HCT116 (cell line): ENCODE data around the gene RNASEH2B. TPM values are rescaled to one million over a fixed set of nuclear protein-coding genes. Genes with fewer than 3 reads are reported as not detected.

Source experiments
- ATAC-seq: fragments of 200-7000 bp; cut with Tn5 transposase; 2 replicates; pipeline ENCODE4 v1.9.1; 2020; ENCODE audit warnings: mild to moderate bottlenecking, moderate library complexity
- BruUV-seq: library from RNA; stranded (reverse); fragments of 400-500 nt; replicated peaks from 2 replicates; lab custom pipeline; 2021; lab: Mats Ljungman, UMichigan
- CTCF ChIA-PET: fragments of 300-600 bp; sonication (Branson Sonifier 250); formaldehyde crosslinking; loops from one replicate; lab custom pipeline; 2021; ENCODE audit warnings: antibody characterized with exemption; lab: Charles Lee
- POLR2A ChIA-PET: fragments of 300-600, 350-600 bp; sonication (Branson Sonifier 250); formaldehyde crosslinking; loops from one replicate; lab custom pipeline; 2021; ENCODE audit warnings: antibody characterized with exemption; lab: Charles Lee
- RAD21 ChIA-PET, 2 experiments: fragments of 300-600 bp; sonication (Branson Sonifier 250); formaldehyde crosslinking; loops; one replicate each; lab custom pipeline; 2023; ENCODE audit warnings: low total read pairs in 2 of 2; ENCODE audit not compliant: uncharacterized antibody in 2 of 2, unreplicated experiment in 2 of 2, low non-redundant PET in 1 of 2; lab: Charles Lee
- DNase-seq: peaks from one replicate; pipeline ENCODE4 v3.0.0-alpha.2; 2010; ENCODE audit warnings: low read depth, low spot score
- H2AFZ ChIP-seq: fragments of 200-600 bp; shearing (Covaris generic), sonication (generic); 2 replicates; pipeline ENCODE4 v1.6.1; 2017; ENCODE audit warnings: low read depth, mixed run types, mixed read lengths, antibody characterized with exemption, low read length; ENCODE audit not compliant: poor library complexity, severe bottlenecking
- H3K27ac ChIP-seq: 2 replicates; pipeline ENCODE4 v1.5.1; 2012; ENCODE audit warnings: low read depth, low read length
- H3K27me3 ChIP-seq: fragments of 200-600 bp; sonication (generic); 2 replicates; pipeline ENCODE4 v1.6.1; 2016; ENCODE audit warnings: mixed run types, low read length, mixed read lengths; ENCODE audit not compliant: insufficient read depth
- H3K36me3 ChIP-seq, 2 experiments: fragments of 200-500 bp in 1 of 2; fragments of 200-600 bp in 1 of 2; sonication (Bioruptor generic) in 1 of 2; sonication (generic) in 1 of 2; 2 replicates each; pipeline versions ENCODE4 v1.5.1 to v1.6.1; 2014 to 2016; ENCODE audit warnings: low read length in 2 of 2, inconsistent platforms in 1 of 2, mixed read lengths in 1 of 2, mixed run types in 1 of 2; ENCODE audit not compliant: insufficient read depth in 2 of 2, control insufficient read depth in 1 of 2
- H3K4me1 ChIP-seq, 2 experiments: fragments of 200-600 bp in 1 of 2; sonication (generic) in 1 of 2; 2 replicates each; pipeline versions ENCODE4 v1.5.1 to v1.6.1; 2012 to 2017; ENCODE audit warnings: low read length in 2 of 2, inconsistent platforms in 1 of 2, mild to moderate bottlenecking in 1 of 2, mixed read lengths in 1 of 2, mixed run types in 1 of 2, moderate library complexity in 1 of 2; ENCODE audit not compliant: insufficient read depth in 2 of 2, control insufficient read depth in 1 of 2
- H3K4me2 ChIP-seq: fragments of 200-600 bp; sonication (generic); 2 replicates; pipeline ENCODE4 v1.6.1; 2017; ENCODE audit warnings: mixed run types, low read length, mixed read lengths
- H3K4me3 ChIP-seq, 2 experiments: fragments of 200-600 bp in 1 of 2; sonication (generic) in 1 of 2; replicated peaks in 1 of 2; 2 replicates each; pipeline ENCODE4 v1.5.1; 2011 to 2016; ENCODE audit warnings: low read length in 2 of 2, control low read depth in 1 of 2, low read depth in 1 of 2, mild to moderate bottlenecking in 1 of 2, mixed read lengths in 1 of 2, mixed run types in 1 of 2
- H3K79me2 ChIP-seq: fragments of 200-600 bp; sonication (generic); 2 replicates; pipeline ENCODE4 v1.6.1; 2017; ENCODE audit warnings: mild to moderate bottlenecking, mixed run types, low read length, moderate library complexity, mixed read lengths; ENCODE audit not compliant: insufficient read depth
- H3K9ac ChIP-seq: fragments of 200-600 bp; sonication (generic); 2 replicates; pipeline ENCODE4 v1.6.1; 2016; ENCODE audit warnings: low read length, mixed read lengths
- H3K9me2 ChIP-seq: fragments of 200-600 bp; sonication (generic), shearing (Covaris generic); 2 replicates; pipeline ENCODE4 v1.6.1; 2017; ENCODE audit warnings: mixed run types, mild to moderate bottlenecking, moderate library complexity; ENCODE audit not compliant: insufficient read depth
- H3K9me3 ChIP-seq, 2 experiments: fragments of 200-500 bp in 1 of 2; fragments of 200-600 bp in 1 of 2; sonication (Bioruptor generic) in 1 of 2; sonication (generic) in 1 of 2; 2 replicates each; pipeline ENCODE4 v1.6.1; 2014 to 2017; ENCODE audit warnings: low read length in 2 of 2, mixed read lengths in 2 of 2, inconsistent platforms in 1 of 2, low read depth in 1 of 2, mild to moderate bottlenecking in 1 of 2, mixed run types in 1 of 2, moderate library complexity in 1 of 2; ENCODE audit not compliant: control insufficient read depth in 1 of 2, insufficient read depth in 1 of 2
- H4K20me1 ChIP-seq: fragments of 200-600 bp; sonication (generic), shearing (Covaris generic); 2 replicates; pipeline ENCODE4 v1.6.1; 2017; ENCODE audit warnings: mixed run types, mild to moderate bottlenecking, moderate library complexity; ENCODE audit not compliant: insufficient read depth
- ATF3 ChIP-seq: IDR thresholded peaks from 2 replicates; pipeline ENCODE4 v1.6.1; 2012
- EGR1 ChIP-seq: IDR thresholded peaks from 2 replicates; pipeline ENCODE4 v1.6.1; 2012; ENCODE audit warnings: low read depth
- ELF1 ChIP-seq: IDR thresholded peaks from 2 replicates; pipeline ENCODE4 v1.6.1; 2012; ENCODE audit warnings: low read depth, borderline replicate concordance
- EZH2phosphoT487 ChIP-seq: fragments of 200-600 bp; IDR thresholded peaks from 2 replicates; pipeline ENCODE4 v1.6.1; 2018; ENCODE audit warnings: antibody characterized with exemption, borderline replicate concordance
- JUND ChIP-seq: IDR thresholded peaks from 2 replicates; pipeline ENCODE4 v1.6.1; 2012
- MAX ChIP-seq: IDR thresholded peaks from 2 replicates; pipeline ENCODE4 v1.6.1; 2012
- POLR2AphosphoS5 ChIP-seq: IDR thresholded peaks from 2 replicates; pipeline ENCODE4 v1.6.1; 2011; ENCODE audit warnings: mild to moderate bottlenecking, low read depth, low read length, moderate library complexity
- RAD21 ChIP-seq: IDR thresholded peaks from 2 replicates; pipeline ENCODE4 v1.6.1; 2012; ENCODE audit warnings: low read depth, mild to moderate bottlenecking
- SIN3A ChIP-seq: IDR thresholded peaks from 2 replicates; pipeline ENCODE4 v1.6.1; 2012; ENCODE audit warnings: low read depth
- SP1 ChIP-seq: IDR thresholded peaks from 2 replicates; pipeline ENCODE4 v1.6.1; 2012; ENCODE audit warnings: low read depth
- SRF ChIP-seq: IDR thresholded peaks from 2 replicates; pipeline ENCODE4 v1.6.1; 2012; ENCODE audit warnings: low read depth
- YY1 ChIP-seq: IDR thresholded peaks from 2 replicates; pipeline ENCODE4 v1.6.1; 2011; ENCODE audit warnings: low read length, low read depth, moderate library complexity, mild to moderate bottlenecking; ENCODE audit not compliant: insufficient replicate concordance; ENCODE audit errors: extremely low read depth
- ZBTB33 ChIP-seq: IDR thresholded peaks from 2 replicates; pipeline ENCODE4 v1.6.1; 2011; ENCODE audit warnings: mild to moderate bottlenecking, low read length, moderate library complexity; ENCODE audit not compliant: insufficient replicate concordance; ENCODE audit errors: extremely low read depth
- ZFX ChIP-seq: fragments of 450-650 bp; IDR thresholded peaks from 2 replicates; pipeline ENCODE4 v1.6.1; 2017
- intact Hi-C: fragments of 100-400 bp; cut with micrococcal nuclease; formaldehyde crosslinking; loops from 2 replicates; pipeline ENCODE4 v1.10.0; 2022
- total RNA-seq: library from RNA; stranded (reverse); gene quantifications from one replicate; pipeline ENCODE4 v1.2.1, GENCODE V29; 2021; ENCODE audit not compliant: unreplicated experiment

RNASEH2B gene
- total RNA-seq, 1 experiment from 2014 or later, result 41.3 TPM

DNA sequence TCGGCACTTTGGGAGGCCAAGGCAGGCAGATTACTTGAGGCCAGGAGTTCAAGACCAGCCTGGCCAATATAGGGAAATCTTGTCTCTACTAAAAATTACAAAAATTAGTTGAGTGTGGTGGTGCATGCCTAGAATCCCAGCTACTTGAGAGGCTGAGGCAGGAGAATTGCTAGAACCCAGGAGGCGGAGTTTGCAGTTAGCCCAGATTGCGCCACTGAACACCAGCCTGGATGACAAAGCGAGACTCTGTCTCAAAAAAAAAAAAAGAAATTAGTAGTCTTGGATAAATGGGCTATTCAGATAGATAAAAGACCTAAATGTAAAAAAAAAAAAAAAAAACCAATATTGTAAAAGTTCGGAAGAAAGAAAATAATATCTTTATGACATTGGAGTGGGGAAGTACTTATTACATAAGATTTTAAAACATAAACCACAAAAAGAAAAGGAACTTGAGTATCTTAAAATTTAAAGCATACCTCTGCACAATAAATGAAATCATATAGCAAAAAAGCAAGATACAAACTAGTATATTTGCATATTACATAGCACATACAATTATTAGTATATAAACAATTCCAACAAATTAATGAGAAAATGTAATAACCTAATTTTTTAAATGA lies 26.7 kb upstream of the RNASEH2B start:
- Histone ChIP-seq H3K36me3 (no peaks in the 10 kb centered on the region), H3K79me2 (no peaks in the 10 kb centered on the region), H3K9me2 (no peaks in the 10 kb centered on the region), H3K9ac (no peak overlapping the region)
- intact Hi-C loops, result no loop called here
- ChIA-PET CTCF (no interaction called here), POLR2A (no interaction called here)
- TF ChIP-seq SIN3A, result no peak
- no peak for TF ChIP-seq ATF3
- TF ChIP-seq MAX, result no peak
- TF ChIP-seq EZH2phosphoT487, result no peak
- TF ChIP-seq JUND, result no peak
- no peak for TF ChIP-seq EGR1
- no peak for TF ChIP-seq ELF1
- no peak for TF ChIP-seq ZBTB33
- no peak for TF ChIP-seq SRF
- no peak for TF ChIP-seq RAD21
- TF ChIP-seq YY1, result no peak
- TF ChIP-seq ZFX, result no peak
- no peak for TF ChIP-seq SP1
- TF ChIP-seq POLR2AphosphoS5, result no peak
- TF ChIP-seq, all 23 proteins: peak for 0
- no peak overlapping the region for H3K27ac ChIP-seq
- H3K4me3 ChIP-seq, result no peak overlapping the region
- H4K20me1 ChIP-seq, result no peaks in the 10 kb centered on the region
- H3K4me2 ChIP-seq, result no peak overlapping the region
- no peaks in the 10 kb centered on the region for H3K4me1 ChIP-seq
- RAD21 ChIA-PET, result no interaction called here
- H3K27me3 ChIP-seq, result no peaks in the 10 kb centered on the region
- H2AFZ ChIP-seq, result no peak overlapping the region
- H3K9me3 ChIP-seq, result no peaks in the 10 kb centered on the region
- no peak for DNase-seq
- no TSS peak for BruUV-seq
- no peak for ATAC-seq
